ENCODE data around the gene KCNMB2. TPM values are rescaled to one million over a fixed set of nuclear protein-coding genes. Genes with fewer than 3 reads are reported as not detected.

KCNMB2 gene
- total RNA-seq, 2 donors from 2014 or later = 0.68 TPM; not detected in 1

DNA sequence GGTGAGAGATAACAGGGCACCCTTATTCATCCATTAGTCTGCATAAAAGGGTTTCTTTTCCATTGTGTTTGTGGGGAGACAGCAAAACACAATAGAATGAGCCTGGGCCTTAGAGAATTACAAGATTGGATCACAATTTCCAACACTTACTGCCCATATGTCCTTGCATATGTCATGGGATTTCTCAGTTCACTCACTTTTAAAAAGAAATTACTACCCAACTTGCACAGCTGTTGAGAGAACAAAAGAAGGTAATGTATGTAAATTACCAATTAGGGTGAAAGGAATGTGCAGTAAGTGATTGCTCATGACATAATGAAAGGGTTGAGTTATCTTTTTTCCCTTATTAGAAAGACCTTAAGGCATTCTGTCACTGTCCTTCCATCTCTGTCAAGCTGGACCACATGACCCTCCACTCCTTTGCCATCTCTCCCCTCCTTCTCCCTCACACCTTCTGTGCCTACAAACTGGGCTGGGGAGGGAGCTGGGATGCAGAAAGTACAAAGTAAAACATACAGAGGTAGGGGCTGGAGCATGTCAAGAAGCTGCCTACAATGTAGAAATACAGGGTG, 291.1 kb downstream of the KCNMB2 start:
- H3K27me3 ChIP-seq (replicated peaks; ENCODE audit: insufficient read depth) = no peaks in the 10 kb centered on the region
- intact Hi-C loops (cut with DNase I) = no loop called here

GRCh38 chr3:178833695-178834094, 297.5 kb downstream of the KCNMB2 start:
- Histone ChIP-seq H3K4me3 (no peak overlapping the region), H3K36me3 (no peaks in the 10 kb centered on the region), H3K27ac (no peak overlapping the region), H3K27me3 (replicated peaks; ENCODE audit: insufficient read depth) (no peaks in the 10 kb centered on the region), H3K4me1 (replicated peaks) (no peaks in the 10 kb centered on the region), H3K9me3 (no peaks in the 10 kb centered on the region)
- TF ChIP-seq POLR2AphosphoS5 (IDR thresholded peaks at IDR 0.05) = no peak
- TF ChIP-seq POLR2A (IDR thresholded peaks at IDR 0.05) = no peak
- TF ChIP-seq, protein P1, sequence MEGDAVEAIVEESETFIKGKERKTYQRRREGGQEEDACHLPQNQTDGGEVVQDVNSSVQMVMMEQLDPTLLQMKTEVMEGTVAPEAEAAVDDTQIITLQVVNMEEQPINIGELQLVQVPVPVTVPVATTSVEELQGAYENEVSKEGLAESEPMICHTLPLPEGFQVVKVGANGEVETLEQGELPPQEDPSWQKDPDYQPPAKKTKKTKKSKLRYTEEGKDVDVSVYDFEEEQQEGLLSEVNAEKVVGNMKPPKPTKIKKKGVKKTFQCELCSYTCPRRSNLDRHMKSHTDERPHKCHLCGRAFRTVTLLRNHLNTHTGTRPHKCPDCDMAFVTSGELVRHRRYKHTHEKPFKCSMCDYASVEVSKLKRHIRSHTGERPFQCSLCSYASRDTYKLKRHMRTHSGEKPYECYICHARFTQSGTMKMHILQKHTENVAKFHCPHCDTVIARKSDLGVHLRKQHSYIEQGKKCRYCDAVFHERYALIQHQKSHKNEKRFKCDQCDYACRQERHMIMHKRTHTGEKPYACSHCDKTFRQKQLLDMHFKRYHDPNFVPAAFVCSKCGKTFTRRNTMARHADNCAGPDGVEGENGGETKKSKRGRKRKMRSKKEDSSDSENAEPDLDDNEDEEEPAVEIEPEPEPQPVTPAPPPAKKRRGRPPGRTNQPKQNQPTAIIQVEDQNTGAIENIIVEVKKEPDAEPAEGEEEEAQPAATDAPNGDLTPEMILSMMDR (IDR thresholded peaks at IDR 0.05) = no peak
- intact Hi-C loops (cut with DNase I) = no loop called here
- WGBS = 73% methylated on average over 1 of the region's 1 CpG
- no peak for DNase-seq (ENCODE audit: low spot score)

More for the DNA sequence above, 291.1 kb downstream of the KCNMB2 start:
- no peaks in the 10 kb centered on the region for H3K36me3 ChIP-seq
- no peak for DNase-seq (ENCODE audit: low spot score)
- no peak for TF ChIP-seq POLR2A (IDR thresholded peaks at IDR 0.05)
- TF ChIP-seq, protein P1 (IDR thresholded peaks at IDR 0.05) = no peak
- TF ChIP-seq POLR2AphosphoS5 (IDR thresholded peaks at IDR 0.05) = no peak
- no peaks in the 10 kb centered on the region for H3K4me1 ChIP-seq (replicated peaks)
- no peak overlapping the region for H3K4me3 ChIP-seq
- H3K9me3 ChIP-seq = no peaks in the 10 kb centered on the region
- H3K27ac ChIP-seq = no peak overlapping the region

DNA sequence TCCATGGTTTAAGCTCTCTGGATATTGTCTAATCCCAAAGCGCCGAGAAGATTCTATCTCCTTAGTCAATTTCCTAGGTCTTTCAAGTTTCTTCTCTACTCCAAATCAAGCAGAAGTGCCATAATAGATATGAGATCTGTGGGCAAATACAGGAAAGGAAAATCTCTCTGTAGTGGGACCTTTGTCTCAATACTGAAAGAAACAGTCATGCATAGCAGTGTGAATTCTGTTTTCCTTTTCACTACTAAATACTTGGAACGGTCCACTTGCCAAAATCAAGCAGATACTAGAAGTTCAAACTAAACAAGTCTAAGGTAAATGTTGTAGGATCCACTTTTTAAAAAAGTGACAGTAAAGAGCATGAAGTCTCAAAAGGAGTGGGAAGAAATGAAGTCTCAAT, 298.8 kb downstream of the KCNMB2 start:
- Histone ChIP-seq H3K27ac (no peak overlapping the region), H3K9me3 (no peaks in the 10 kb centered on the region), H3K4me3 (no peak overlapping the region), H3K4me1 (replicated peaks) (no peaks in the 10 kb centered on the region), H3K36me3 (no peaks in the 10 kb centered on the region), H3K27me3 (replicated peaks; ENCODE audit: insufficient read depth) (no peaks in the 10 kb centered on the region)
- no peak for TF ChIP-seq POLR2AphosphoS5 (IDR thresholded peaks at IDR 0.05)
- TF ChIP-seq, protein P1 (IDR thresholded peaks at IDR 0.05) = no peak
- TF ChIP-seq POLR2A (IDR thresholded peaks at IDR 0.05) = no peak
- intact Hi-C loops (cut with DNase I) = no loop called here
- WGBS = 85% methylated on average over 3 of the region's 3 CpGs
- DNase-seq (ENCODE audit: low spot score) = no peak

- H3K36me3 ChIP-seq = no peaks in the 10 kb centered on the region
- no peaks in the 10 kb centered on the region for H3K9me3 ChIP-seq
- H3K4me1 ChIP-seq (replicated peaks) = no peaks in the 10 kb centered on the region
- intact Hi-C loops (cut with DNase I) = no loop called here
- no peak overlapping the region for H3K27ac ChIP-seq
- H3K27me3 ChIP-seq (replicated peaks; ENCODE audit: insufficient read depth) = no peaks in the 10 kb centered on the region
- no peak for TF ChIP-seq POLR2AphosphoS5 (IDR thresholded peaks at IDR 0.05)
- TF ChIP-seq POLR2A (IDR thresholded peaks at IDR 0.05) = no peak
- TF ChIP-seq, protein P1 (IDR thresholded peaks at IDR 0.05) = no peak
- no peak overlapping the region for H3K4me3 ChIP-seq
- no peak for DNase-seq (ENCODE audit: low spot score)
Observed at GRCh38 chr3:178837512-178837911, 301.3 kb downstream of the KCNMB2 start.

GRCh38 chr3:178840586-178840985, 304.4 kb downstream of the KCNMB2 start:
- TF ChIP-seq, protein P1 (IDR thresholded peaks at IDR 0.05) = no peak
- TF ChIP-seq POLR2AphosphoS5 (IDR thresholded peaks at IDR 0.05) = no peak
- no peak for TF ChIP-seq POLR2A (IDR thresholded peaks at IDR 0.05)
- Histone ChIP-seq H3K36me3 (no peaks in the 10 kb centered on the region), H3K27ac (no peak overlapping the region), H3K27me3 (replicated peaks; ENCODE audit: insufficient read depth) (no peaks in the 10 kb centered on the region), H3K4me1 (replicated peaks) (no peaks in the 10 kb centered on the region), H3K9me3 (no peaks in the 10 kb centered on the region), H3K4me3 (no peak overlapping the region)
- no peak for DNase-seq (ENCODE audit: low spot score)
- intact Hi-C loops (cut with DNase I) = no loop called here
